ENCODE measurements around the gene TCTN1. TPM values are rescaled to one million over a fixed set of nuclear protein-coding genes. Genes with fewer than 3 reads are reported as not detected.
A peak's percentile ranks its signal among the peaks of the same experiment; 100 is the strongest.

TCTN1 gene
- total and polyA plus RNA-seq, 9 of the 15 experiments (the other 6 are each of a cell fraction or from before 2014, with no cell fraction given) = 0.32 to 12.5 (median 4.0) TPM

GRCh38 chr12:110585231-110585799, 28.6 kb upstream of the TCTN1 start (continued):
- TF ChIP-seq GABPA (tag; conservative IDR thresholded peaks at IDR 0.05; ENCODE audit: low read depth) = peak; percentile 33; the same call in 1 of the 2 replicates
- 0 out of 2 replicates have a peak, but pooled peaks have one; percentile 51 for TF ChIP-seq ERF (CRISPR knock-in tag; IDR thresholded peaks at IDR 0.05)
- TF ChIP-seq GTF2F1 (IDR thresholded peaks at IDR 0.05; ENCODE audit: low read depth, low read length) = no peak
- TF ChIP-seq C11orf30 (IDR thresholded peaks at IDR 0.05; ENCODE audit: low read depth) = no peak
- TF ChIP-seq TAL1 (IDR thresholded peaks at IDR 0.05) = no peak
- TF ChIP-seq HSF4 (CRISPR knock-in tag; IDR thresholded peaks at IDR 0.05; ENCODE audit: borderline replicate concordance) = no peak
- TF ChIP-seq SIN3A (IDR thresholded peaks at IDR 0.05; ENCODE audit: borderline replicate concordance in 2 of 2, control insufficient read depth in 1 of 2, low read depth in 2 of 2, low read length in 2 of 2) = no peak
- TF ChIP-seq ZKSCAN1 (IDR thresholded peaks at IDR 0.05; ENCODE audit: low read depth, low read length) = no peak
- TF ChIP-seq L3MBTL2 (IDR thresholded peaks at IDR 0.05) = peak; percentile 54; the same call in 1 of the 2 replicates
- TF ChIP-seq SMAD4 (CRISPR knock-in tag; conservative IDR thresholded peaks at IDR 0.05) = 0 out of 2 replicates have a peak, but pooled peaks have one; percentile 18
- TF ChIP-seq MGA (IDR thresholded peaks at IDR 0.05) = peak; percentile 43; the same call in 1 of the 2 replicates
- no peak for TF ChIP-seq MYBL2 (IDR thresholded peaks at IDR 0.05; ENCODE audit: low read depth)
- TF ChIP-seq MYBL2 (CRISPR knock-in tag; IDR thresholded peaks at IDR 0.05; ENCODE audit: borderline replicate concordance) = no peak
- no peak for TF ChIP-seq ZNF395 (CRISPR knock-in tag; IDR thresholded peaks at IDR 0.05)
